Stimulated activated CD8-positive, alpha-beta memory T cell treated with anti-CD3 and anti-CD28 coated beads, Interleukin-12 subunit alpha, Interleukin-12 subunit beta, amount 100 ng/mL, for 24 hours (primary cell): Measurements from ENCODE around the gene CUBN.

Experiments
- DNase-seq: peaks from one replicate; pipeline ENCODE4 v3.0.0-alpha.2; 2020; ENCODE audit errors: extremely low read depth

CUBN gene

GRCh38 chr10:16822726-16823360 lies 306.8 kb downstream of the CUBN start:
- DNase-seq: no peak

- DNase-seq: no peak
Observed at GRCh38 chr10:16822027-16822426, 307.6 kb downstream of the CUBN start.

GRCh38 chr10:16820421-16820820 lies 309.2 kb downstream of the CUBN start:
- no peak for DNase-seq

DNA sequence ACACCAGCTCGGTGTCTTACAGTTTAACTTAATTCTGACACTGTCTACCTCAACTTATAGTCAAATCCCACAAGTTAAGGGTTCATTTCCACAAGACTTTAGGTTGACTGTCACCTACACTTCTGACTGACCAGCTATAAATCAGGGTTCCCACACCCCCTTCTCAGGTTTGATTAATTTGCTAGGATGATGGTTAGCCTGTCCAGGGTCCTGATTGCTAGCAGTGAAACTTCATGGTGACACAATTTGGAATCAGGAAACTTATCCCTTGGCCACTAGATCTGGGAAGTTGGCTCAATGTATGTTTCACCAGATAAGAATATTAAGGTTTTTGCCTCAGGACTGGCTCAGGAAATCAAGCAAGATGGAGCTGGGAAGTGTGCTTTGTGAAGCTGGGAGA lies 309.6 kb downstream of the CUBN start:
- DNase-seq: no peak

DNA sequence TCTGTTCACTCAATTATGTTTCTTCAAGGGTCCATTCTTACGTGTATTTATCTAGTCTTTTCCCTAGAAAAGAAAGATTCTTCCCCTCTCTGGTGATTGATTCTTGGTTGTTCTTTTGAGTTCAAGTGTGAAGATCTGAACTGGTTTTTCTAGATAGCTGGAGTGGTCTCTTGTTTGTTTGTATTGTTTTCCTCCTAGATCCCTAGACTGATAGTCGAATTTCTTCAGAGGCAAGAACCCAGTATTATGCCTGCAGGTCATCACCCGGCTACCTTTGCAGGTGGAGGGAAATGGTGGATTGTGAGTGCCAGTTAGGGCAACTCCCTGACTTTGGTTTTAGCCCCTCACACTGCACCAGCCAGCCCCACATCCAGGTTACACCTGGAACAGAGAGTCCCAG lies 310.2 kb downstream of the CUBN start:
- DNase-seq: no peak

- DNase-seq: no peak
Observed at GRCh38 chr10:16819026-16819425, 310.6 kb downstream of the CUBN start.

GRCh38 chr10:16817125-16818019 lies 312.2 kb downstream of the CUBN start, which contains the start of gene RSU1:
TSS of gene RSU1 (minus strand) at chr10:16817424. CDS start at chr10:16817081, 343 bp downstream.
- peak; percentile 100 for DNase-seq

DNA sequence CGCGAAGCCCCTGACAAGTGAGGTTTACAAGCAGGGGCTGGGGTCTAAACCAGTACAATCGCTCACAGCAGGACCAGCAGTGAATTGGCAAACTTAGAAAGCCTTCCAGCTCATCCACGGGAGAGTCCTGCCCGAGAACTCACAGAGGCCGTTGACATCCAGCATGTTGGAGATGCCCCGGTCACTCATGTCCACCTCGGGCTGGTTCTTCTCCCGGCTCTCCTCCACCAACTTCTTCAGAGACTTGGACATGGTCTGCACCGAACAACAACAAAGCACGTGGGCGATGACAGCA lies 312.8 kb downstream of the CUBN start:
- no peak for DNase-seq

- no peak for DNase-seq
Observed at GRCh38 chr10:16816171-16816570, 313.4 kb downstream of the CUBN start.

DNA sequence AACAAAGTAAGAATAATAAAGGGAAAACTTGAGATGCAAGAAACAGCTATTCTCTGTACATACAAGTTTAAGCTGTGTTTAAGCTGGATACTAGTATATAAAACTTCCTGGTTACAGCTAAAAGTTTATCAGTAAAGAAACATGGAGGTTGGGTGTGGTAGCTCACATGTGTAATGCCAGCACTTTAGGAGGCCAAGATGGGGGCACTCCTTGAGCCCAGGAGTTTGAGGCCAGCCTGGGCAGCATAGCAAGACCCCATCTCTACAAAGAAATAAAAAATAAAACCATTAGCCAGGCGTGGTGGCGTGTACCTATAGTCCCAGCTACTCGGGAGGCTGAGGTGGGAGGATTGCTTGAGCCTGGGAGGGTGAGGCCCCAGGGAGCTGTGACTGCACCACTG lies 315.6 kb downstream of the CUBN start:
- no peak for DNase-seq

DNA sequence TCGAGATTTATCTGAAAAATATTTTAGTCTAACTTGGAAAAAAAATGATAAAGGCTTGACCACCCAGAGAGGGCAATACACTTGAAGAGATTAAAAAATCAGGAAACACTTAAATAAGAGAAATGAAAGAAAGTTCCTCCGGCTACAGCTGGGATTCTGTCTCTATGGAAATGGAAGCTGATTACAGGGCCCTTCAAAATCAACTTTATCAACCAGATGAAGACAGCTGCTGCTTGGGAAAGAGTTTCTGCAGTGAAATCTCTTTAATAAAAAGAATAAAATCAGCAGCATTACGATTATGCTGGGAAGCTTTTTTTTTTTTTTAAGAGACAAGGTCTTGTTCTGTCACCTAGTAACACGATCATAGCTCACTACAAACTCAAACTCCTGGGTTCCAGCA lies 316.9 kb downstream of the CUBN start:
- no peak for DNase-seq

DNA sequence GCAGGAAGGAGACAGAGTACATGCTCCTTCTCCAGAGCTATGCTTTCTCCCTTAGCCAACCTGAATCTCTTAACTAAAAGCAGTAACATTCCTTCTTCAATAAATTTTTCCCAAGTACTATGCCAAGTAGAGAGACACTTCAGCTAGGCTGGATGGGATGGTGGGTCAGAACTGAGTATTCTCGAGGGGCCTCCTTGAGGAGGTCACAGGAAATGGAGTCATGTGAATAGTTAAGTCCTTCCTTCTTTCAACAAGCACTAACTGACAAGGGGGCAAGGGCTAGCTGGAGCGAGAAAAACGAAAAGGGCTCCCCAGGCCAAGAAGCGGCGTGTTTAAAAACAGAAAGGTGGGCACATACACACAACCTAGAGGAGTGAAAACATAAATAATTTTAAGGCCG lies 317.8 kb downstream of the CUBN start:
- no peak for DNase-seq

DNA sequence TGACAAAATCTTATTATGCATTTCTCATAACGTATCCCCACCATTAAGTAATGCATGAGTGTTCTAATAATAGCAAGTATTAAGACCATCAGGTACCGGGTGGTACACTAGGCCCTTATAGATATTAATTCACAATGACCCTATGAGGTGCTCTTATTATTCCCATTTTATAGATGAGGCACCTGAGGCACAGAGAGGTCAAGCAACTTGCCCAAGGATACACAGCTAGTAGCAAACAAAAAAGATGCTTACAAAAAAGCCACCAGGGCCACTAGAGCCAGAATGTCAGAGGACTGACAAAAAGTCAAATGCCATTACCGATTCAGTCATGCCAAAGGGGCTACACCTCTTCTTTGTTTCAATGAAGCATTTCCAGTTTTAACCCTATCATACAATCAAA lies 318.3 kb downstream of the CUBN start:
- no peak for DNase-seq

GRCh38 chr10:16809074-16809718 lies 320.4 kb downstream of the CUBN start:
- DNase-seq: no peak

GRCh38 chr10:16804123-16804522 lies 325.5 kb downstream of the CUBN start:
- DNase-seq: no peak

DNA sequence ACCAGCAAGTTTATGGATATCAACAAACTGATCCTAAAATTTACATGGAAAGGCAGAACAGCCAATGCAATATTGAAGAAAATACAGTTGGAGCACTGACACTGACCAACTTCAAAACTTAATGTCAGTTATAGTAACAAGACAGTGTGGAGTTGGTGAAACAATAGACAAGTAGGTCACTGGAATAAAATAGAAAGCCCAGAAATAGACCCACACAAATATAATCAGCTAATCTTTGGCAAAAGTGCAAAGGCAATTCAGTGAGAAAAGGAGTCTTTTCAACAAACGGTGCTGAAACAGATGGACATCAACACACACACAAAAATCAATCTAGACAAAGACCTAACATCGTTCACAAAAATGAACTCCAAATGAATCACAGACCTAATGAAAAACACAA lies 326.1 kb downstream of the CUBN start:
- no peak for DNase-seq

GRCh38 chr10:16799621-16800020 lies 330.0 kb downstream of the CUBN start:
- DNase-seq: no peak

GRCh38 chr10:16798571-16798970 lies 331.0 kb downstream of the CUBN start:
- DNase-seq: no peak

- DNase-seq: no peak
Observed at GRCh38 chr10:16795410-16796073, 334.1 kb downstream of the CUBN start.

GRCh38 chr10:16794005-16794404 lies 335.6 kb downstream of the CUBN start:
- no peak for DNase-seq

GRCh38 chr10:16792675-16793074 lies 336.9 kb downstream of the CUBN start:
- no peak for DNase-seq

GRCh38 chr10:16789765-16790164 lies 339.8 kb downstream of the CUBN start:
- no peak for DNase-seq
